GM12801 (cell line): Measurements from ENCODE around the gene COL12A1.

ENCODE experiments used
- TF ChIP-seq, protein P1 (sequence below): IDR thresholded peaks from one replicate; pipeline ENCODE4 v1.5.1; 2011; ENCODE audit warnings: control low read depth; ENCODE audit not compliant: insufficient read length; ENCODE audit errors: extremely low read depth

Gene COL12A1

DNA sequence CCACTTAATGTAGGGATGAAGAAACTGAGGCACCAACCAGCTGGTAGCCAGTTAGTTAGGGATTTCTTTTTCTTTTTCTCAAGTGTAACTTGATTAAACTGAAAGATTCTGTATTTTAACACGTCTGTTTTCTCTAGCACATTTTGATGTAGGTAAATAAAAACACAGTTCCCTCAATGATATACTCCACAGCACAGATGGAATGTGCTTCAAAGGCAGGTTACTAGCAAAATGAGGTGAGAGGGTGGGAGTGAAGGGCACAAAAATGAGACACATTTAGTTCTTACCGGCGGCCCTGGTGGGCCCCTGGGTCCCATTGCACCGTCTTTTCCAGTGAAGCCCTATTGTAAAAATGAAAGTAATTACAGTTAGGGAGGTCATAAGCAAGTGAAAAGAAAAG lies 108.9 kb downstream of the COL12A1 start:
- TF ChIP-seq, protein P1, sequence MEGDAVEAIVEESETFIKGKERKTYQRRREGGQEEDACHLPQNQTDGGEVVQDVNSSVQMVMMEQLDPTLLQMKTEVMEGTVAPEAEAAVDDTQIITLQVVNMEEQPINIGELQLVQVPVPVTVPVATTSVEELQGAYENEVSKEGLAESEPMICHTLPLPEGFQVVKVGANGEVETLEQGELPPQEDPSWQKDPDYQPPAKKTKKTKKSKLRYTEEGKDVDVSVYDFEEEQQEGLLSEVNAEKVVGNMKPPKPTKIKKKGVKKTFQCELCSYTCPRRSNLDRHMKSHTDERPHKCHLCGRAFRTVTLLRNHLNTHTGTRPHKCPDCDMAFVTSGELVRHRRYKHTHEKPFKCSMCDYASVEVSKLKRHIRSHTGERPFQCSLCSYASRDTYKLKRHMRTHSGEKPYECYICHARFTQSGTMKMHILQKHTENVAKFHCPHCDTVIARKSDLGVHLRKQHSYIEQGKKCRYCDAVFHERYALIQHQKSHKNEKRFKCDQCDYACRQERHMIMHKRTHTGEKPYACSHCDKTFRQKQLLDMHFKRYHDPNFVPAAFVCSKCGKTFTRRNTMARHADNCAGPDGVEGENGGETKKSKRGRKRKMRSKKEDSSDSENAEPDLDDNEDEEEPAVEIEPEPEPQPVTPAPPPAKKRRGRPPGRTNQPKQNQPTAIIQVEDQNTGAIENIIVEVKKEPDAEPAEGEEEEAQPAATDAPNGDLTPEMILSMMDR = no peak

DNA sequence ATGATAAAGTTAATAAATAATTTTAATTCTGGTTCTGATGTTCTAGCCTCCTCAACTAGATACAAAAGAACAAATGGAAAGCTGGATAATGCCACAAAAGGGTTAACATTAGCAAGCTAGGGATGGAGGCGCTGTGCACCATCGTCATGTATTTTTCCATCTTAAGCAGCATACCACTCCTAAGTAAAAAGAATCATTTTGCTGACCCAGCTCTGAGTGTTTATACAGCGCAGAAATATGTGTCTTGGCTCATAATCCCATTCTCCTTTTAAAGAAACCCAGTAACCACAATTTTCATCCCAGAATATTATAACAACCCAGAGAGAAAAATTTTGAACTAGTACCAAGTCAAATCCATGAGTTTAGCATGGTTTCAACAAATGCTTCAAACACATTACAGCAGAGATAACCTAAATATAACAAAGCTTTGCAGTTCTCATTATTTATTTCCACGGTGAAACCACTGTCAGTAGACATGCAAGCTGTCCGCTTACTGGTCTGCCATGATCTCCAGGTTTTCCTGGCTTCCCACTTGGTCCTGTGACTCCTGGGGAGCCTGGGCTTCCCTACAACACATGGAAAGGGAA lies 111.1 kb downstream of the COL12A1 start:
- TF ChIP-seq, protein P1 = no peak

DNA sequence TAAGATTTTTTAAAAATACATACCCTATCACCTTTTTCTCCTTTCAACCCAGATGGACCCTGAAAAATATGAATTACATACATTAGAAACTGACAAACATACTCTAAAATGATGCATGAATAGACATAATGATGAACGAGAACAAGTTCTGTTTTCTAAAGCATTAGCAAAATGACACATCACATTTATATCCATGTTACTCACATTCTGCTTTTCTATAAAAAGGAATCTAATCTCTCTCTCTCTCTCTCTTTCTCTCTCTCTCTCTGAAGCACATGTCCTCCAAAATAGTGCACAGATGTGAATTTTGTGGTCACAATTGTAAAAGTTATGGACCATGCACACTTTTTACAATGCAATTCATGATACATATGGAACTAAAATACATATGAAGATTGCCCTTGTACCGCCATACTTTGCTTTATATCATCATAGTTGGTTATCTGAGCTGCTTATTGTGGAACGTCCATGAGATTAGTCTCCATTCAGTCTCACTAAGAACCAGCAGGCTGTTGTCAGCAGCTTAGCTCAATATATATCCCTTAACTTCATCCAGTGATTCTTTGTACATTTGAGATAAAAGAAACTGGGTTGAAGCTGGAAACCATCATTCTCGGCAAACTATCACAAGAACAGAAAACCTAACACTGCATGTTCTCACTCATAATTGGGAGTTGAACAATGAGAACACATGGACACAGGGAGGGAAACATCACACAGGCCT lies 114.2 kb downstream of the COL12A1 start:
- TF ChIP-seq, protein P1 = no peak

DNA sequence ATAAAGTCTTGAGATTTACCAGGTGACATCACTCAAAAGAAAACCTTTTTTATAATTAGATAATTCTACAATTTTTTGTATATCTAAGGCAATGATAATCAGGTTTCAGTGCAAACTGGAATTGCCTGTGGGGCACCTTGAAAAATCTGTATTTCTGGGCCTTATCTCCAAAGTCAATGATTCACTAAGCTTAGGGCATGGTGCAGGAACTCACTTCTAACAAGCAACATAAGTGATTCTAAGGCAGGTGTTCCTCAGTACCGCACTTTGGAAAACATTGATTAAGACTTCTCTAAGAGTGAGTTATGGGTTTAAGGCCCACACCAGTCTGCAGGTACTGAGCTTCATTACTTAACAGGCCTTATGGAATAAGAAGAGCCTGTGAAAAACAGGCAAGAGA lies 115.3 kb downstream of the COL12A1 start:
- TF ChIP-seq, protein P1 = no peak

DNA sequence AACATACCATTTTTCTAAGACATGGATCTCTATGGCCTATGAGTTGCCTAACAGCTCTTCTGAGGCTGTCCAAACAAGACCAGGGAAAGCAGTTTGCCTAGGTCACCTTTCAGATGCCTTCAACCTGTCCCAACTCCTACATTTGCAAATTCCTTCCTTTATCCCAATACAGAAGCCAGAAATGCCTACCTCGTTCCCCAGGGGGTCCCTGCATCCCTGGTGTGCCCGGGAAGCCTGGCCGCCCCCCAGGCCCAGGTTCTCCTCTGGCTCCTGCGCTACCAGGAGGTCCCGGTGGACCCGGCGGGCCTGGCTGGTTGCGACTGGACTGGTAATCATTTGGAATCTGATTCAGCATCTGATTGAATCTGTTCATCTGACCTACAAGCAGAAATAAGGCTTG lies 115.9 kb downstream of the COL12A1 start:
- TF ChIP-seq, protein P1 = no peak

DNA sequence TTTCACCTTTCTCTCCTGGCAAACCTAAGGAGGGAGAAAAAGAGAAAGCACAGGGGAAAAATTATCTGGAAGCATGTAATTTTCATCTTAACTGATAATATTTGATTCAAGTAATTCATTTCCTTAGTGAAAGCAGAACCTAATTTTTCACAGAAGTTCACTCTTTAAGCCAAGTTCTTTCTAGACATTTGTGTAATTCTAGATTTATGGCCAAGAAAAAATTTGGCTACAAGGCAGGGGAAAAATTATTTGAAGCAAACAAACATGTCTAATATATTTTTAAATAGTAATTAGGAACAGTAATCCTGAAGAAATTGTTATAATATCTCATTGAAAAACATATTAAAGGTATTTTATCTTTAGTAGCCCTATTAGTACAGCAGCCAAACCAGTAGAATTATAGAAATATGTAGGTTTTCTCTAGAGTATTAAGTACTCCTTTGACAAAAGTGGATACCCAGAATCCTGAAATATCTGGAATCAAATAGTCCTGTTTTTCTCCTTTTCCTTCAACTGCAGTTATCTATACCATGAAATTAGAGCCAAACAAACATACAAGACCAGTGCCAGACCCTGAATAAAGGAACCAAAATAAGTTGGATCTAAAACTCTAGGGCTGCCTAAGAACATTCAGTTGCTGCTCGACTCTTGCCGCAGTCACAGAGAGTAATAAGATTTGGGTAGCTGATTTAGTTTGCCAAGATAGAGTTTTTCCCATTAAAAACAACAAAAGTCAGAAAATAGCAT lies 116.5 kb downstream of the COL12A1 start:
- TF ChIP-seq, protein P1 = no peak

DNA sequence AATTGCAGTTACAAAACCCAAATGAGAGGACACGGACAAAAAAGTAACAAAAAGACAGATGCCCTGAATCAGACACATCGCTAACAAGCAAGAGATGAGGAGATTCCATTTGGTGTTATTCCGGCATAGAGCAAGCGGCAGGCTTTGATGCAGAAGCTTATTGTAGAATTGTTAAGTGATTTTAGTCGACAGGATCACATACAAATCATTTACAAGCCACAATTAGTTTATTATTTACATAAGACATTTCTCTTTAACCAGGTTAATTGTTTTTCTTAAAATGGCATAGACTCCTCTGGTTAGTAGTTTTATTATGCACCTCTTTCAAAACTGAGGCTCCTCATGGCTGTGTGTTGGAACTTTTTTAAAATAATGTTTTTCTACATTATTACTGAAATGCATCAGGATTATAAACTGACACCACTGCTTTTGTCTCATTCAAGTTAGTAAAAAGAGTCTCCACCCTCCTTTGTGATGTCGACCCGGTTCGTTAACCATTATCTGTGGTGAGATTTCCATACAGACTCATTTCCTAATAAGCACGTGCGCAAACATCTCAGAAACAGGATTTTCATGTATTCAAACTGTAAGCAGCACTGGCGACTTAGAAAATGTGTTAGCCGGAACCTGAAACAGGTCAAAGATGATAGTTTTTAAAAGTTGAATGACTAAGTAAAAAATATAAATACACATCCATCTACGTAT lies 119.8 kb downstream of the COL12A1 start:
- TF ChIP-seq, protein P1 = no peak
